Choroid plexus epithelial cell (primary cell): ENCODE data around the gene STRA8.

Source experiments
- DNase-seq: peaks from one replicate; pipeline ENCODE4 v3.0.0-alpha.2; 2010; ENCODE audit warnings: low read depth
- H3K4me3 ChIP-seq: 2 replicates; pipeline ENCODE4 v1.5.1; 2011; ENCODE audit warnings: low read depth, mild to moderate bottlenecking, control low read depth, low read length, moderate library complexity
- CTCF ChIP-seq: conservative IDR thresholded peaks from 2 replicates; pipeline ENCODE4 v1.5.1; 2011; ENCODE audit warnings: low read depth, mild to moderate bottlenecking, control low read depth, inconsistent platforms, low read length, moderate library complexity

STRA8 gene

GRCh38 chr7:135262623-135263320 lies 29.1 kb downstream of the STRA8 start:
- DNase-seq = no peak
- TF ChIP-seq CTCF = no peak
- H3K4me3 ChIP-seq = no peak overlapping the region

- no peak for TF ChIP-seq CTCF
- DNase-seq = no peak
- H3K4me3 ChIP-seq = no peak overlapping the region
These were observed 29.8 kb downstream of the STRA8 start for GRCh38 chr7:135263321-135263970.

DNA sequence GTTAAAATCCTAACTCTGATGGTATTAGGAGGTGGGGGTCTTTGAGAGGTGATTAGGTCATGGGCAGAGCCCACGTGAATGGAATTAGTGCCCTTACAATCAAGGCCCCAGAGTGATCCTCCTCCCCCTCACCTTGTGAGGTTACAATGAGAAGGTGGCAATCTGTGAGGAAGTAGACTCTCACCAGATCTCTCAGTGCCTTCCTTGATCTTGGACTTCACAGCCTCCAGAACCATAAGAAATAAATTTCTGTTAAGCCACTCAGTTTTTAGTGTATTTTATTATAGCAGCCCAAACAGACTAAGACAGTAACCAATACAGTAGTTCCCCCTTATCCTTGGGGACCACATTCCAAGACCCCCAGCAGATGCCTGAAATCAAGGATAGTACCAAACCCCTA lies 32.0 kb downstream of the STRA8 start:
- H3K4me3 ChIP-seq = no peak overlapping the region
- TF ChIP-seq CTCF = no peak
- no peak for DNase-seq

DNA sequence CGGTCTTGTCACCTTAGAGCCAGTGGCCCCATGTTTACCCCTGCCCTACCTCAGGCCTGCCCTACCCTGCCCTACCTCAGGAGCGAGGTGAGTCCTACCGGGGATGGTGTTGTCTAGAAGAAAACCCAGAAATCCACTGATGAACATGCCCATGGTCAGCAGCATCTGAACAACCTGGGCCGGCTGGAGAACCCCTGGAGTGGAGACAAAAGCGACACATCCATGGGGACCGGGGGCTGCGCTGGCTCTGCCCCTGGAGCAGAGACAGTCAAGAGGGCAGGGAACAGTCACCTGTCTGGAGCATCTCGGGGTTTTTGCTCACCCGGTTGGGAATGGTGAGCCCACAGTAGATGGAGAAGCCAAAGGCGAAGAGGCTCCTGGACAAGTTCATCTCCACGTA lies 36.3 kb downstream of the STRA8 start:
- no peak for DNase-seq
- no peak for TF ChIP-seq CTCF
- H3K4me3 ChIP-seq = no peak overlapping the region

DNA sequence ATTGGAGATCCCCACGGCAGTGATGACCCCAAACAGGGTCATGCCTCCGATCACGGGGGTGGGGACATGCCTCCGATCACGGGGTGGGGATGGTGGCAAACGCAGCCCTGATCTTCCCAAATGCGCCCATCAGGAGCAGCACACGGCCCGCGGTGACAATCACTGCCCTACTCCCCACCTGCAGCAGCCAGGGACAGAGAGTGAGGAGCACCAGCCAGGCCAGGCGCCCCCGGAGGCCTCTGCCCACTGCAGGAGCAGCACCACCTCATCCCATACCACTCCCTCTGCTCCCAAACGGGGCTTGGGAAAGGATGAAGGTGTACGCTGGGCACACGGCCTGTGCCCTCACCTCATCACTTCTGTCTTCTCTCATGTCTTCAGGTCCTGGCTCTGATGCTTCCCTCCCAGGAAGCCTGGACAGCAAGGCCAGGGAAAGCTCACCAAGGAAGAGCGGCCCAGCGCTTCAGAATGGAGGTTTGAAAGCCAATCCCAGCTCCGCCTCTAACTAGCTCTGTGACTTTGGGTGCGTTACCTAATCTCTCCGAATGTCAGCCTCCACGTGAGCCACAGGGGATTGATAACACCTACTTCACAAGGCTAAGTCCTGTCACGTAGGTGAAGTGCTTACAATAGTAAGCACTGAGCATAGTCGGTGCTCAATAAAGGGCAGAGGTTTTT lies 37.1 kb downstream of the STRA8 start:
- no peak for TF ChIP-seq CTCF
- no peak overlapping the region for H3K4me3 ChIP-seq
- DNase-seq = no peak

- H3K4me3 ChIP-seq = no peak overlapping the region
- DNase-seq = no peak
- TF ChIP-seq CTCF = no peak
These were observed 37.6 kb downstream of the STRA8 start for GRCh38 chr7:135271255-135271615.

GRCh38 chr7:135272303-135272702 lies 38.7 kb downstream of the STRA8 start:
- no peak for DNase-seq
- no peak for TF ChIP-seq CTCF
- no peak overlapping the region for H3K4me3 ChIP-seq
